Endothelial cell of umbilical vein (primary cell): ENCODE data around the gene XXYLT1. TPM values are rescaled to one million over a fixed set of nuclear protein-coding genes. Genes with fewer than 3 reads are reported as not detected.

Experiments used
- BruUV-seq: library from RNA; stranded (reverse); fragments of 400-500 nt; replicated peaks from 2 replicates; lab custom pipeline; 2021; lab: Mats Ljungman, UMichigan
- CTCF ChIA-PET: fragments of 300-600, 350-600 bp; sonication (Branson Sonifier 250); formaldehyde crosslinking; loops from one replicate; lab custom pipeline; 2021; ENCODE audit warnings: antibody characterized with exemption, inconsistent platforms; lab: Charles Lee
- POLR2A ChIA-PET: fragments of 300-600, 350-600 bp; sonication (Branson Sonifier 250); formaldehyde crosslinking; loops from one replicate; lab custom pipeline; 2021; ENCODE audit warnings: antibody characterized with exemption, inconsistent platforms; lab: Charles Lee
- DNase-seq: peaks from one replicate; pipeline ENCODE4 v3.0.0-alpha.2; 2011; ENCODE audit warnings: low read depth, low spot score
- FAIRE-seq: peaks from 2 replicates; lab custom pipeline; 2011; peaks lifted over from hg19 to GRCh38; lab: Jason Lieb, UNC
- H2AFZ ChIP-seq: 2 replicates; pipeline ENCODE4 v1.6.0; 2012; ENCODE audit warnings: low read depth, low read length, control low read depth, inconsistent platforms
- H3K27ac ChIP-seq: 2 replicates; pipeline ENCODE4 v1.5.1; 2011; ENCODE audit warnings: low read depth, mild to moderate bottlenecking, control low read depth, low read length, moderate library complexity; ENCODE audit not compliant: insufficient read depth
- H3K27me3 ChIP-seq, 2 experiments: 2 replicates each; pipeline versions ENCODE4 v1.6.0 to v1.6.1; 2011; ENCODE audit warnings: low read length in 2 of 2, mixed read lengths in 1 of 2; ENCODE audit not compliant: control insufficient read depth in 2 of 2, insufficient read depth in 2 of 2
- H3K36me3 ChIP-seq, 2 experiments: 2 replicates in 1 of 2; 3 replicates in 1 of 2; pipeline ENCODE4 v1.5.1; 2011; ENCODE audit warnings: low read length in 2 of 2, mild to moderate bottlenecking in 1 of 2, moderate library complexity in 1 of 2; ENCODE audit not compliant: control insufficient read depth in 2 of 2, insufficient read depth in 2 of 2; ENCODE audit errors: extremely low read depth in 1 of 2
- H3K4me1 ChIP-seq: 3 replicates; pipeline ENCODE4 v1.5.1; 2011; ENCODE audit warnings: mild to moderate bottlenecking, low read length; ENCODE audit not compliant: control insufficient read depth, insufficient read depth; ENCODE audit errors: extremely low read depth
- H3K4me2 ChIP-seq: 2 replicates; pipeline ENCODE4 v1.6.1; 2011; ENCODE audit warnings: low read length, control low read depth, mixed read lengths; ENCODE audit not compliant: insufficient read depth
- H3K4me3 ChIP-seq, 3 experiments: fragments of 200-600 bp in 1 of 3; sonication (generic), shearing (Covaris generic) in 1 of 3; replicated peaks in 1 of 3; 2 replicates each; pipeline ENCODE4 v1.5.1; 2011 to 2016; ENCODE audit warnings: control low read depth in 3 of 3, low read length in 3 of 3, mild to moderate bottlenecking in 2 of 3, inconsistent platforms in 1 of 3, low read depth in 1 of 3, moderate library complexity in 1 of 3; ENCODE audit not compliant: insufficient read depth in 1 of 3
- H3K79me2 ChIP-seq: 2 replicates; pipeline ENCODE4 v1.6.0; 2012; ENCODE audit warnings: low read length, inconsistent platforms; ENCODE audit not compliant: control insufficient read depth, insufficient read depth
- H3K9ac ChIP-seq: replicated peaks from 2 replicates; pipeline ENCODE3; 2011; ENCODE audit warnings: low read length, control low read depth; ENCODE audit not compliant: insufficient read depth; ENCODE audit errors: extremely low read depth
- H3K9me1 ChIP-seq: replicated peaks from 3 replicates; pipeline ENCODE4 v1.6.0; 2011; ENCODE audit warnings: mild to moderate bottlenecking, low read length; ENCODE audit not compliant: control insufficient read depth, insufficient read depth; ENCODE audit errors: extremely low read depth
- H3K9me3 ChIP-seq: replicated peaks from 2 replicates; pipeline ENCODE4 v1.5.1; 2012; ENCODE audit warnings: low read length, inconsistent platforms; ENCODE audit not compliant: control insufficient read depth, insufficient read depth
- H4K20me1 ChIP-seq: replicated peaks from 2 replicates; pipeline ENCODE3; 2011; ENCODE audit warnings: mild to moderate bottlenecking, low read length; ENCODE audit not compliant: control insufficient read depth, insufficient read depth; ENCODE audit errors: extremely low read depth
- CTCF ChIP-seq, 2 donors: IDR thresholded peaks; 1 replicate in 1 of 2; 2 replicates in 1 of 2; pipeline ENCODE4 v1.5.1; 2011; ENCODE audit warnings: low read length in 2 of 2, mild to moderate bottlenecking in 2 of 2, moderate library complexity in 2 of 2, control low read depth in 1 of 2, inconsistent platforms in 1 of 2, low read depth in 1 of 2; ENCODE audit not compliant: insufficient read depth in 1 of 2; ENCODE audit errors: extremely low read depth in 1 of 2
- EZH2 ChIP-seq: IDR thresholded peaks from 2 replicates; pipeline ENCODE4 v1.6.1; 2012; ENCODE audit warnings: borderline replicate concordance, low read depth, mild to moderate bottlenecking, moderate library complexity, low read length, inconsistent platforms; ENCODE audit not compliant: severe bottlenecking
- FOS ChIP-seq: IDR thresholded peaks from 2 replicates; pipeline ENCODE4 v1.6.1; 2011; ENCODE audit warnings: mild to moderate bottlenecking, low read length, moderate library complexity, borderline replicate concordance; ENCODE audit not compliant: insufficient read depth
- GATA2 ChIP-seq: IDR thresholded peaks from 2 replicates; pipeline ENCODE4 v1.7.0; 2011; ENCODE audit warnings: low read depth, mild to moderate bottlenecking, moderate library complexity, mixed read lengths, low read length; ENCODE audit not compliant: insufficient read length, insufficient read depth
- JUN ChIP-seq: IDR thresholded peaks from 2 replicates; pipeline ENCODE4 v1.6.1; 2011; ENCODE audit warnings: borderline replicate concordance, low read depth; ENCODE audit not compliant: insufficient read length, insufficient read depth
- MYC ChIP-seq: IDR thresholded peaks from one replicate; pipeline ENCODE4 v1.6.1; 2011; ENCODE audit warnings: mild to moderate bottlenecking, low read depth, low read length
- POLR2A ChIP-seq: IDR thresholded peaks from 2 replicates; pipeline ENCODE4 v1.6.1; 2012; ENCODE audit warnings: low read depth, mild to moderate bottlenecking, control low read depth, low read length
- POLR2AphosphoS5 ChIP-seq: IDR thresholded peaks from 2 replicates; pipeline ENCODE4 v1.6.1; 2012; ENCODE audit warnings: low read depth, mild to moderate bottlenecking, control low read depth, low read length, moderate library complexity; ENCODE audit not compliant: insufficient read depth
- dilution Hi-C: fragments of 300-500 bp; cut with MboI; formaldehyde crosslinking; loops from one replicate; pipeline ENCODE4 v1.15.0; 2019; ENCODE audit warnings: low sequenced_read_pairs; ENCODE audit not compliant: extremely low pct_ligation_motif_present
- intact Hi-C: fragments of 100-400 bp; cut with micrococcal nuclease; formaldehyde crosslinking; loops from one replicate; pipeline ENCODE4 v1.10.0; 2022
- polyA plus RNA-seq, 4 experiments: library from polyadenylated mRNA; depleted of rRNA in 3 of 4; stranded (reverse) in 3 of 4; unstranded in 1 of 4; fragments of >200 nt; gene quantifications; 2 replicates each; pipeline versions ENCODE4 v1.2.1 to v1.2.3, GENCODE V29; 2011 to 2012; ENCODE audit warnings: missing spikeins in 1 of 4
- total RNA-seq: library from RNA; stranded (reverse); gene quantifications from 2 replicates; pipeline ENCODE4 v1.2.3, GENCODE V29; 2021
- TF ChIP-seq, protein P1 (sequence below): IDR thresholded peaks from 2 replicates; pipeline ENCODE4 v1.6.1; 2011; ENCODE audit not compliant: insufficient read depth, insufficient read length

The XXYLT1 gene
- total and polyA plus RNA-seq, 2 donors (not counting 3 experiments of a cell fraction or from before 2014, with no cell fraction given), result 54.4 to 78.1 TPM

DNA sequence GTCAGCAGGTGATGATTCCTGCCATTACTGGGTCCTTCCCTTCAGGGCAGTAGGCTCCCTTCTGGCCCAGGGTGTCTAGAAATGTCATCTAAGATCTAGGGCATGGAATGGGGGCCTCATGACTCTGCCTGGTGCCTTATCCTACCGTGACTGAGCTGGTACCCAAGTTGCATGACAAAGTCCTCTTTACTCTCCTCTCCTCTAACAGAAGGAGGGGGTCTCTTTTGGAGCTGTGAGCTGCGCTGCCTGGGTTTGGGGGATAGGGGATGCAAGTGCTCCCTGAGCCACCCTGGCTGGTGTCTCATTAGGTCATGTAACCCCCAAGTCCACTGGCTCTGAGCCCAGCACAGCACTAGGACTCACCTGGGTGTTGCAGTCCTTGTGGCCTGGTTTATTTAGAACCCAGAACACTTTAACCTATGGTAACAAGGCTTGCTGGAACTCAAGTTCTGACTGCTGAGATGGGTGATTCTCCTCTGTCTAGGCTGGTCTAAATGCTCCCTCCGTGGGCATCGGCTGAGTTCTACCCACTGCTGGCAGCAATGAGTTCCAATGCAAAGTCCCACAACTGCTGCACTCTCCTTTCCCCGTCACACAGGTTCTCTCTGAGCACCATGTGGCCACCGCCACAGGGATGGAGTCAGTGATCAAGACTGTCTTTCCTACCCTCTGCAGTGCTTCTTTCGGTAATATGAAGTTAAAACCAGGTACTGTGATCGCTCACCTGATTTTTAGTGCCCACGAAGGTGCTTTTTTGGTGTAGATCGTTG, 34.0 kb downstream of the XXYLT1 start:
- intact Hi-C loops, result no loop called here
- H3K27ac ChIP-seq, result no peak overlapping the region

More for the DNA sequence above, 34.0 kb downstream of the XXYLT1 start:
- dilution Hi-C loops, result no loop called here
- no peak overlapping the region for H3K4me2 ChIP-seq
- no peaks in the 10 kb centered on the region for H3K9me3 ChIP-seq
- ChIA-PET POLR2A (no interaction called here), CTCF (no interaction called here)
- H4K20me1 ChIP-seq, result no peaks in the 10 kb centered on the region
- H3K4me3 ChIP-seq, result no peak overlapping the region
- no TSS peak for BruUV-seq
- H3K36me3 ChIP-seq, result peaks cover 3 to 4% of the 10 kb centered on the region in 2 experiments
- FAIRE-seq, result no peak
- no peak for DNase-seq
- H3K79me2 ChIP-seq, result peaks cover 2% of the 10 kb centered on the region
- no peak for TF ChIP-seq MYC
- TF ChIP-seq POLR2AphosphoS5, result no peak
- TF ChIP-seq, protein P1, sequence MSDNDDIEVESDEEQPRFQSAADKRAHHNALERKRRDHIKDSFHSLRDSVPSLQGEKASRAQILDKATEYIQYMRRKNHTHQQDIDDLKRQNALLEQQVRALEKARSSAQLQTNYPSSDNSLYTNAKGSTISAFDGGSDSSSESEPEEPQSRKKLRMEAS, result no peak
- TF ChIP-seq JUN, result no peak
- TF ChIP-seq GATA2, result no peak
- no peak for TF ChIP-seq FOS
- TF ChIP-seq POLR2A, result no peak
- no peak for TF ChIP-seq CTCF (IDR thresholded peaks at IDR 0.05; ENCODE audit: extremely low read depth in 1 of 2, insufficient read depth in 1 of 2, low read depth in 1 of 2, low read length in 2 of 2)
- TF ChIP-seq EZH2, result no peak
- no peak overlapping the region for H2AFZ ChIP-seq
- H3K9me1 ChIP-seq, result no peaks in the 10 kb centered on the region
- peaks cover 8% of the 10 kb centered on the region for H3K4me1 ChIP-seq
- H3K27me3 ChIP-seq, result no peaks in the 10 kb centered on the region
- no peak overlapping the region for H3K9ac ChIP-seq
